ENCODE results near the gene SFTA2.

DNA sequence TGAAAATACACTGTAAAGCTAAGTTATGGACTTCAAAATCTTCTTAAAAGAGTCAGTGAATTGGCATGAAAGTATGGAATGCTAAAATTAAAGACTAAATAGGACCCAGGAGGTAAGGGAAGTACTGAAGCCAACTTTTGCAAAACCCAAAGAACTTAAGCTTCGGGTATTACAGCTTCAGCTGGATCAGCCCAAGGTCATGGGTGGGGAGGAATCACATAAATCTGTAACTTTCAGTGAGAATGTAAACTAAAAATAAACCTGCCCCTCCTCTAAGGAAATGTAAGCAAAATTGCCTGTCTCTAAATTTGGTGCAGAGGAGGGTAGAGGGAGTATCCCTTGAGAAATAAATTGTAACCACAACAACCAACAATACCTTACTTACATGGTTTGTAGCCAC is 47.2 kb upstream of the SFTA2 start:
- TF ChIP-seq, protein P1, sequence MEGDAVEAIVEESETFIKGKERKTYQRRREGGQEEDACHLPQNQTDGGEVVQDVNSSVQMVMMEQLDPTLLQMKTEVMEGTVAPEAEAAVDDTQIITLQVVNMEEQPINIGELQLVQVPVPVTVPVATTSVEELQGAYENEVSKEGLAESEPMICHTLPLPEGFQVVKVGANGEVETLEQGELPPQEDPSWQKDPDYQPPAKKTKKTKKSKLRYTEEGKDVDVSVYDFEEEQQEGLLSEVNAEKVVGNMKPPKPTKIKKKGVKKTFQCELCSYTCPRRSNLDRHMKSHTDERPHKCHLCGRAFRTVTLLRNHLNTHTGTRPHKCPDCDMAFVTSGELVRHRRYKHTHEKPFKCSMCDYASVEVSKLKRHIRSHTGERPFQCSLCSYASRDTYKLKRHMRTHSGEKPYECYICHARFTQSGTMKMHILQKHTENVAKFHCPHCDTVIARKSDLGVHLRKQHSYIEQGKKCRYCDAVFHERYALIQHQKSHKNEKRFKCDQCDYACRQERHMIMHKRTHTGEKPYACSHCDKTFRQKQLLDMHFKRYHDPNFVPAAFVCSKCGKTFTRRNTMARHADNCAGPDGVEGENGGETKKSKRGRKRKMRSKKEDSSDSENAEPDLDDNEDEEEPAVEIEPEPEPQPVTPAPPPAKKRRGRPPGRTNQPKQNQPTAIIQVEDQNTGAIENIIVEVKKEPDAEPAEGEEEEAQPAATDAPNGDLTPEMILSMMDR (conservative IDR thresholded peaks at IDR 0.05; ENCODE audit: low read depth, low read length): no peak
- no peak for TF ChIP-seq EZH2 (IDR thresholded peaks at IDR 0.05; ENCODE audit: low read length, unreplicated experiment)
- TF ChIP-seq EZH2phosphoT487 (IDR thresholded peaks at IDR 0.05; ENCODE audit: borderline replicate concordance, low read length): no peak

All from PC-3 (cell line).